Right ventricle myocardium inferior (tissue), 1 donor: ENCODE results near the gene ANKRD26. TPM values are rescaled to one million over a fixed set of nuclear protein-coding genes. Genes with fewer than 3 reads are reported as not detected.

Source experiments
- ATAC-seq: fragments of 200-7000 bp; cut with Tn5 transposase; one replicate; pipeline ENCODE4 v1.9.1; 2020; ENCODE audit warnings: mild to moderate bottlenecking, moderate library complexity
- DNase-seq: peaks from one replicate; pipeline ENCODE4 v3.0.0; 2021; ENCODE audit errors: missing footprints
- intact Hi-C: fragments of 100-400 bp; cut with DNase I; formaldehyde crosslinking; loops from one replicate; pipeline ENCODE4 v1.11.0; 2022
- total RNA-seq: library from RNA; stranded (reverse); fragmentation: NEBNext Ultra II Directional; extraction: Animal tissue kit (Norgen Biotek cat#: 25700); gene quantifications from one replicate; pipeline ENCODE4 v1.2.1, GENCODE V29; 2021
- donor health status: DM: no; HTN: yes; CAD: no; lungs with severe emphysema.

Gene ANKRD26
- total RNA-seq, 1 donor from 2014 or later, result 10.9 TPM

GRCh38 chr10:27035163-27035562 lies 65.1 kb downstream of the ANKRD26 start:
- DNase-seq (no peak), ATAC-seq (no peak)
- intact Hi-C loops, result no loop called here

- DNase-seq (no peak), ATAC-seq (no peak)
- intact Hi-C loops, result no loop called here
Measured at GRCh38 chr10:27030060-27030459, 70.2 kb downstream of the ANKRD26 start.

GRCh38 chr10:27022048-27022447 lies 78.2 kb downstream of the ANKRD26 start:
- intact Hi-C loops, result no loop called here
- DNase-seq (no peak), ATAC-seq (no peak)

GRCh38 chr10:27020243-27020642 lies 80.1 kb downstream of the ANKRD26 start:
- intact Hi-C loops, result no loop called here
- DNase-seq (no peak), ATAC-seq (peak; percentile 48)

GRCh38 chr10:27019827-27020226 lies 80.5 kb downstream of the ANKRD26 start:
- DNase-seq, result no peak
- intact Hi-C loops, result no loop called here
- no peak for ATAC-seq

GRCh38 chr10:26997610-26998009 lies 102.7 kb downstream of the ANKRD26 start:
- ATAC-seq (no peak), DNase-seq (no peak)
- intact Hi-C loops, result no loop called here

- ATAC-seq (no peak), DNase-seq (no peak)
- intact Hi-C loops, result no loop called here
Measured at GRCh38 chr10:26994743-26995142, 105.6 kb downstream of the ANKRD26 start.

- no peak for ATAC-seq
- intact Hi-C loops, result no loop called here
Measured at GRCh38 chr10:26987851-26988250, 112.4 kb downstream of the ANKRD26 start.

GRCh38 chr10:26983156-26983555 lies 117.1 kb downstream of the ANKRD26 start:
- intact Hi-C loops, result no loop called here
- ATAC-seq (no peak), DNase-seq (no peak)

More at GRCh38 chr10:26987851-26988250, 112.4 kb downstream of the ANKRD26 start:
- no peak for DNase-seq

- intact Hi-C loops, result no loop called here
- ATAC-seq (no peak), DNase-seq (no peak)
Measured at GRCh38 chr10:26982058-26982457, 118.2 kb downstream of the ANKRD26 start.

- intact Hi-C loops, result no loop called here
- no peak for ATAC-seq
- DNase-seq, result no peak
Measured at GRCh38 chr10:26981232-26981824, 119.0 kb downstream of the ANKRD26 start.

- DNase-seq (no peak), ATAC-seq (no peak)
- intact Hi-C loops, result no loop called here
Measured at GRCh38 chr10:26978519-26978918, 121.8 kb downstream of the ANKRD26 start.

- no peak for DNase-seq
- intact Hi-C loops, result no loop called here
- ATAC-seq, result no peak
Measured at GRCh38 chr10:26977635-26978034, 122.7 kb downstream of the ANKRD26 start.

- intact Hi-C loops, result no loop called here
- ATAC-seq, result no peak
Measured at GRCh38 chr10:26970667-26971066, 129.6 kb downstream of the ANKRD26 start.

GRCh38 chr10:26969145-26969926 lies 131.0 kb downstream of the ANKRD26 start:
- intact Hi-C loops, result no loop called here
- no peak for ATAC-seq
- DNase-seq, result no peak

More at GRCh38 chr10:26970667-26971066, 129.6 kb downstream of the ANKRD26 start:
- DNase-seq, result no peak

GRCh38 chr10:26962835-26963234 lies 137.5 kb downstream of the ANKRD26 start:
- DNase-seq (no peak), ATAC-seq (no peak)
- intact Hi-C loops, result no loop called here

- DNase-seq (no peak), ATAC-seq (no peak)
- intact Hi-C loops, result no loop called here
Measured at GRCh38 chr10:26960308-26960707, 140.0 kb downstream of the ANKRD26 start.

- ATAC-seq (no peak), DNase-seq (no peak)
- intact Hi-C loops, result no loop called here
Measured at GRCh38 chr10:26959841-26960240, 140.5 kb downstream of the ANKRD26 start.
